Tibial artery (tissue), 4 donors: ENCODE data around the gene BTC.

ENCODE experiments used
- DNase-seq, 2 donors: peaks; one replicate each; pipeline ENCODE4 v3.0.0-alpha.2; 2019
- H3K27ac ChIP-seq, 2 donors: fragments of 200-600 bp; sonication (generic) in 1 of 2; 1 replicate in 1 of 2; 2 replicates in 1 of 2; pipeline ENCODE4 v1.5.1; 2018 to 2019; ENCODE audit warnings: mild to moderate bottlenecking in 1 of 2
- H3K27me3 ChIP-seq, 2 donors: fragments of 200-600 bp; sonication (generic) in 1 of 2; one replicate each; pipeline versions ENCODE4 v1.5.1 to v1.6.0; 2016 to 2019
- H3K36me3 ChIP-seq, 3 donors: fragments of 200-600 bp; sonication (generic) in 2 of 3; one replicate each; pipeline ENCODE4 v1.5.1; 2016 to 2019; ENCODE audit warnings: mild to moderate bottlenecking in 2 of 3
- H3K4me1 ChIP-seq, 4 donors: fragments of 200-600 bp; sonication (generic) in 2 of 4; 1 replicate in 3 of 4; 2 replicates in 1 of 4; pipeline ENCODE4 v1.5.1; 2016 to 2019
- H3K4me3 ChIP-seq, 2 donors: fragments of 200-600 bp; sonication (generic) in 1 of 2; 1 replicate in 1 of 2; 2 replicates in 1 of 2; pipeline ENCODE4 v1.5.1; 2018 to 2019; ENCODE audit warnings: mild to moderate bottlenecking in 2 of 2
- H3K9me3 ChIP-seq, 3 donors: fragments of 200-600 bp; sonication (generic) in 1 of 3; one replicate each; pipeline ENCODE4 v1.5.1; 2016 to 2019
- CTCF ChIP-seq, 2 experiments: fragments of 200-600 bp in 1 of 2; fragments of 450-650 bp in 1 of 2; IDR thresholded peaks; one replicate each; pipeline ENCODE4 v1.5.1; 2017 to 2019; ENCODE audit warnings: antibody characterized with exemption in 2 of 2, mild to moderate bottlenecking in 1 of 2, moderate library complexity in 1 of 2
- intact Hi-C: fragments of 100-400 bp; cut with DNase I; formaldehyde crosslinking; loops from one replicate; pipeline ENCODE4 v1.15.0; 2023; ENCODE audit warnings: low total_unique reads

BTC gene

GRCh38 chr4:74757136-74757535, 37.2 kb downstream of the BTC start:
- H3K27ac ChIP-seq = no peak overlapping the region
- no peak for TF ChIP-seq CTCF (IDR thresholded peaks at IDR 0.05)
- no peaks in the 10 kb centered on the region for H3K36me3 ChIP-seq
- H3K4me3 ChIP-seq = no peak overlapping the region
- DNase-seq = no peak
- intact Hi-C loops = no loop called here
- H3K9me3 ChIP-seq = no peaks in the 10 kb centered on the region
- H3K27me3 ChIP-seq = no peaks in the 10 kb centered on the region
- peaks cover 0 to 12% (median 6%) of the 10 kb centered on the region in 4 donors for H3K4me1 ChIP-seq

GRCh38 chr4:74755486-74755885, 38.8 kb downstream of the BTC start:
- H3K27ac ChIP-seq = no peak overlapping the region
- H3K27me3 ChIP-seq = no peaks in the 10 kb centered on the region
- no peaks in the 10 kb centered on the region for H3K9me3 ChIP-seq
- DNase-seq = peak in 1 of 2 donors; percentile 22
- intact Hi-C loops = no loop called here
- H3K4me1 ChIP-seq = peaks cover 0 to 12% (median 6%) of the 10 kb centered on the region in 4 donors
- TF ChIP-seq CTCF (IDR thresholded peaks at IDR 0.05) = no peak
- H3K4me3 ChIP-seq = no peak overlapping the region
- H3K36me3 ChIP-seq = no peaks in the 10 kb centered on the region

- no peak for DNase-seq
- no peaks in the 10 kb centered on the region for H3K27me3 ChIP-seq
- no peak for TF ChIP-seq CTCF (IDR thresholded peaks at IDR 0.05)
- H3K27ac ChIP-seq = no peak overlapping the region
- peaks cover 0 to 12% (median 6%) of the 10 kb centered on the region in 4 donors for H3K4me1 ChIP-seq
- H3K36me3 ChIP-seq = no peaks in the 10 kb centered on the region
- intact Hi-C loops = loop anchor here (5.0 kb wide), 1 partner anchor 317 kb away; no protein-coding TSS in a partner anchor
- H3K9me3 ChIP-seq = no peaks in the 10 kb centered on the region
- no peak overlapping the region for H3K4me3 ChIP-seq
Observed at GRCh38 chr4:74754218-74754617, 40.1 kb downstream of the BTC start.

- TF ChIP-seq CTCF (IDR thresholded peaks at IDR 0.05) = no peak
- Histone ChIP-seq H3K4me1 (no peaks in the 10 kb centered on the region), H3K36me3 (no peaks in the 10 kb centered on the region), H3K27ac (no peak overlapping the region), H3K9me3 (no peaks in the 10 kb centered on the region), H3K4me3 (no peak overlapping the region), H3K27me3 (no peaks in the 10 kb centered on the region)
- DNase-seq = no peak
- intact Hi-C loops = loop anchor here (5.0 kb wide), 1 partner anchor 315 kb away; no protein-coding TSS in a partner anchor
Observed at GRCh38 chr4:74752798-74753197, 41.5 kb downstream of the BTC start.

- no peak for TF ChIP-seq CTCF (IDR thresholded peaks at IDR 0.05)
- intact Hi-C loops = loop anchor here (5.0 kb wide), 1 partner anchor 315 kb away; no protein-coding TSS in a partner anchor
- H3K36me3 ChIP-seq = no peaks in the 10 kb centered on the region
- no peaks in the 10 kb centered on the region for H3K27me3 ChIP-seq
- no peak overlapping the region for H3K27ac ChIP-seq
- no peaks in the 10 kb centered on the region for H3K9me3 ChIP-seq
- H3K4me1 ChIP-seq = no peaks in the 10 kb centered on the region
- DNase-seq = no peak
- H3K4me3 ChIP-seq = no peak overlapping the region
Observed at GRCh38 chr4:74751856-74752255, 42.5 kb downstream of the BTC start.

- Histone ChIP-seq H3K4me1 (no peaks in the 10 kb centered on the region), H3K27ac (no peak overlapping the region), H3K4me3 (no peak overlapping the region), H3K36me3 (no peaks in the 10 kb centered on the region), H3K9me3 (no peaks in the 10 kb centered on the region), H3K27me3 (no peaks in the 10 kb centered on the region)
- no peak for TF ChIP-seq CTCF (IDR thresholded peaks at IDR 0.05)
- intact Hi-C loops = loop anchor here (5.0 kb wide), 1 partner anchor 314 kb away; no protein-coding TSS in a partner anchor
- DNase-seq = no peak
Observed at GRCh38 chr4:74751247-74751646, 43.1 kb downstream of the BTC start.
